Measurements from ENCODE around the gene SH3RF3.

The SH3RF3 gene

GRCh38 chr2:109299536-109299935, 170.5 kb downstream of the SH3RF3 start:
- DNase-seq (ENCODE audit: low spot score) = no peak
- Histone ChIP-seq H3K27ac (ENCODE audit: poor library complexity, severe bottlenecking) (no peak overlapping the region), H3K4me1 (ENCODE audit: insufficient read depth, poor library complexity, severe bottlenecking) (no peaks in the 10 kb centered on the region)

GRCh38 chr2:109300582-109300981, 171.6 kb downstream of the SH3RF3 start:
- no peaks in the 10 kb centered on the region for H3K36me3 ChIP-seq (ENCODE audit: low read depth)
- no peak overlapping the region for H3K4me3 ChIP-seq (ENCODE audit: severe bottlenecking)
- no peaks in the 10 kb centered on the region for H3K27me3 ChIP-seq (ENCODE audit: insufficient read depth, poor library complexity, severe bottlenecking)
- H3K27ac ChIP-seq (ENCODE audit: poor library complexity, severe bottlenecking) = no peak overlapping the region
- H3K4me1 ChIP-seq (ENCODE audit: insufficient read depth, poor library complexity, severe bottlenecking) = no peaks in the 10 kb centered on the region
- H3K9me3 ChIP-seq (ENCODE audit: severe bottlenecking) = no peaks in the 10 kb centered on the region
- TF ChIP-seq CTCF (IDR thresholded peaks at IDR 0.05; ENCODE audit: poor library complexity, severe bottlenecking) = no peak
- ATAC-seq (ENCODE audit: low read depth) = no peak
- DNase-seq (ENCODE audit: low spot score) = no peak

More at GRCh38 chr2:109299536-109299935, 170.5 kb downstream of the SH3RF3 start:
- TF ChIP-seq CTCF (IDR thresholded peaks at IDR 0.05; ENCODE audit: poor library complexity, severe bottlenecking) = no peak
- no peaks in the 10 kb centered on the region for H3K36me3 ChIP-seq (ENCODE audit: low read depth)
- H3K27me3 ChIP-seq (ENCODE audit: insufficient read depth, poor library complexity, severe bottlenecking) = no peaks in the 10 kb centered on the region
- no peak for ATAC-seq (ENCODE audit: low read depth)
- no peak overlapping the region for H3K4me3 ChIP-seq (ENCODE audit: severe bottlenecking)
- no peaks in the 10 kb centered on the region for H3K9me3 ChIP-seq (ENCODE audit: severe bottlenecking)

DNA sequence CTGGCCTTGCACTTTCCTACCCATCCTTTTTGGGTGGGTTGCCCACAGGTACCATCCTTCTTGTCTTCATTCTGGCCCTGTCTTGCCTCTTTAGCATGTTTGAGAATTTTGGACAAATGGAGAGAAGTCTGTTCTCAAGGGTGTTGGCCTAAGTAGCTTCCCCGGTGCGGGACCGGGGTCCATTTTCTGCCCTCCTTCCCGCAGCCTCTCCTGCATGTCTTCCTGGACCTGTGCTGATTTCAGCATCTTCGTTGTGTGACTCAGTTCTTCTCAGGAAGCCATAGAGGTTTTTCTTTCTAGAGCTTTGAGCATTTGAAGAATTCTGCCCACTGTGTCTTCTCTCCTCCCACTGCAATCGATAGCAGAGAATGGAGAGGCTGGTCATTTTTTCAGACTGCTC, 172.7 kb downstream of the SH3RF3 start:
- Histone ChIP-seq H3K27ac (ENCODE audit: poor library complexity, severe bottlenecking) (no peak overlapping the region), H3K4me1 (ENCODE audit: insufficient read depth, poor library complexity, severe bottlenecking) (no peaks in the 10 kb centered on the region)

GRCh38 chr2:109302319-109302718, 173.3 kb downstream of the SH3RF3 start:
- ATAC-seq (ENCODE audit: low read depth) (no peak), DNase-seq (ENCODE audit: low spot score) (no peak)
- no peaks in the 10 kb centered on the region for H3K27me3 ChIP-seq (ENCODE audit: insufficient read depth, poor library complexity, severe bottlenecking)
- H3K4me3 ChIP-seq (ENCODE audit: severe bottlenecking) = no peak overlapping the region
- no peaks in the 10 kb centered on the region for H3K36me3 ChIP-seq (ENCODE audit: low read depth)
- no peak for TF ChIP-seq CTCF (IDR thresholded peaks at IDR 0.05; ENCODE audit: poor library complexity, severe bottlenecking)
- no peak overlapping the region for H3K27ac ChIP-seq (ENCODE audit: poor library complexity, severe bottlenecking)
- no peaks in the 10 kb centered on the region for H3K4me1 ChIP-seq (ENCODE audit: insufficient read depth, poor library complexity, severe bottlenecking)
- no peaks in the 10 kb centered on the region for H3K9me3 ChIP-seq (ENCODE audit: severe bottlenecking)

More for the DNA sequence above, 172.7 kb downstream of the SH3RF3 start:
- DNase-seq (ENCODE audit: low spot score) = no peak
- H3K4me3 ChIP-seq (ENCODE audit: severe bottlenecking) = no peak overlapping the region
- no peak for ATAC-seq (ENCODE audit: low read depth)
- H3K9me3 ChIP-seq (ENCODE audit: severe bottlenecking) = no peaks in the 10 kb centered on the region
- H3K36me3 ChIP-seq (ENCODE audit: low read depth) = no peaks in the 10 kb centered on the region
- no peaks in the 10 kb centered on the region for H3K27me3 ChIP-seq (ENCODE audit: insufficient read depth, poor library complexity, severe bottlenecking)
- no peak for TF ChIP-seq CTCF (IDR thresholded peaks at IDR 0.05; ENCODE audit: poor library complexity, severe bottlenecking)

- Histone ChIP-seq H3K27ac (ENCODE audit: poor library complexity, severe bottlenecking) (no peak overlapping the region), H3K27me3 (ENCODE audit: insufficient read depth, poor library complexity, severe bottlenecking) (no peaks in the 10 kb centered on the region), H3K4me1 (ENCODE audit: insufficient read depth, poor library complexity, severe bottlenecking) (no peaks in the 10 kb centered on the region), H3K9me3 (ENCODE audit: severe bottlenecking) (no peaks in the 10 kb centered on the region), H3K4me3 (ENCODE audit: severe bottlenecking) (no peak overlapping the region), H3K36me3 (ENCODE audit: low read depth) (no peaks in the 10 kb centered on the region)
- ATAC-seq (ENCODE audit: low read depth) = no peak
- no peak for TF ChIP-seq CTCF (IDR thresholded peaks at IDR 0.05; ENCODE audit: poor library complexity, severe bottlenecking)
- DNase-seq (ENCODE audit: low spot score) = no peak
Measured at GRCh38 chr2:109304242-109304641, 175.2 kb downstream of the SH3RF3 start.

Measured in RWPE2 (cell line).